ENCODE results near the gene NDUFAF7.
"Not testable (repeated sequence)": the region's sequence is repeated elsewhere in the genome, so short reads cannot be mapped to it uniquely, and the experiment has no call there.

The NDUFAF7 gene

GRCh38 chr2:37215250-37215649 is 16.2 kb upstream of the NDUFAF7 start:
- DNase-seq (ENCODE audit: low spot score) = no peak

- DNase-seq (ENCODE audit: low spot score) = no peak
Measured at GRCh38 chr2:37219046-37219445, 12.4 kb upstream of the NDUFAF7 start.

GRCh38 chr2:37223131-37223530 is 8.3 kb upstream of the NDUFAF7 start:
- no peak for DNase-seq (ENCODE audit: low spot score)

GRCh38 chr2:37224063-37224462 is 7.4 kb upstream of the NDUFAF7 start:
- no peak for DNase-seq (ENCODE audit: low spot score)

GRCh38 chr2:37225129-37225528 is 6.3 kb upstream of the NDUFAF7 start:
- not testable (repeated sequence) for DNase-seq (ENCODE audit: low spot score)

- no peak for DNase-seq (ENCODE audit: low spot score)
Measured at GRCh38 chr2:37226863-37227262, 4.6 kb upstream of the NDUFAF7 start.

GRCh38 chr2:37228788-37229187 is 2.7 kb upstream of the NDUFAF7 start:
- DNase-seq (ENCODE audit: low spot score) = no peak

GRCh38 chr2:37230581-37230980 is 877 bp upstream of the NDUFAF7 start:
- no peak for DNase-seq (ENCODE audit: low spot score)

- peak; percentile 50 for DNase-seq (ENCODE audit: low spot score)
Measured at GRCh38 chr2:37232131-37232933, 874 bp downstream of the NDUFAF7 start.

GRCh38 chr2:37243435-37243834 is 12.0 kb downstream of the NDUFAF7 start:
- DNase-seq (ENCODE audit: low spot score) = no peak

GRCh38 chr2:37244017-37244416 is 12.6 kb downstream of the NDUFAF7 start:
- DNase-seq (ENCODE audit: low spot score) = no peak

GRCh38 chr2:37244755-37245154 is 13.3 kb downstream of the NDUFAF7 start:
- DNase-seq (ENCODE audit: low spot score) = no peak

- DNase-seq (ENCODE audit: low spot score) = no peak
Measured at GRCh38 chr2:37246205-37246604, 14.7 kb downstream of the NDUFAF7 start.

- DNase-seq (ENCODE audit: low spot score) = no peak
Measured at GRCh38 chr2:37250869-37251740, 19.6 kb downstream of the NDUFAF7 start.

GRCh38 chr2:37262522-37262921 is 31.1 kb downstream of the NDUFAF7 start:
- DNase-seq (ENCODE audit: low spot score) = no peak

GRCh38 chr2:37263839-37264238 is 32.4 kb downstream of the NDUFAF7 start:
- DNase-seq (ENCODE audit: low spot score) = no peak

GRCh38 chr2:37267685-37268084 is 36.2 kb downstream of the NDUFAF7 start:
- DNase-seq (ENCODE audit: low spot score) = no peak

GRCh38 chr2:37268111-37268510 is 36.7 kb downstream of the NDUFAF7 start:
- DNase-seq (ENCODE audit: low spot score) = no peak

GRCh38 chr2:37271376-37272067 is 40.1 kb downstream of the NDUFAF7 start:
- no peak for DNase-seq (ENCODE audit: low spot score)

GRCh38 chr2:37274359-37274965 is 43.0 kb downstream of the NDUFAF7 start:
- DNase-seq (ENCODE audit: low spot score) = no peak

- DNase-seq (ENCODE audit: low spot score) = no peak
Measured at GRCh38 chr2:37276291-37276690, 44.8 kb downstream of the NDUFAF7 start.

GRCh38 chr2:37281916-37282315 is 50.5 kb downstream of the NDUFAF7 start:
- no peak for DNase-seq (ENCODE audit: low spot score)

Measured in ecto neural progenitor cell (in vitro differentiated cells).